ENCODE results near the gene SELE.

Gene SELE

DNA sequence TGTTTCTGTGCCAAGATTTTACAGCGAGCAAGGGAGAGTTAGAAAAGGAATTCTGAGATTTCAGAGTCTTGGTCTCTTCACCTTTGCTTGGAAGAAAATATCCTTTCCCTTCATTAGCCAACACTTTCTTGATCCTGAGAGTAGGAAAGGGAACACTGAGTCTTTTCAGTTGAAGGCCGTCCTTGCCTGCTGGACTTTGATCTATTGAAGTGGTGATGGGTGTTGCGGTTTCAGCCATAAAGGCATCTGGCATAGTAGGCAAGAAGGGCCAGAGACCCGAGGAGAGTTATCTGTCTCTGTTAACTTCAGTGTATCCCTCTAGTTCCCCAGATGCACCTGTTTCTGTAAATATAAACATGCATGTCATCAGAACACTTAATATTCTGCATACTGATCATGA is 9.7 kb downstream of the SELE start:
- in situ Hi-C loops (cut with MboI; ENCODE audit: low sequenced_read_pairs), result no loop called here

DNA sequence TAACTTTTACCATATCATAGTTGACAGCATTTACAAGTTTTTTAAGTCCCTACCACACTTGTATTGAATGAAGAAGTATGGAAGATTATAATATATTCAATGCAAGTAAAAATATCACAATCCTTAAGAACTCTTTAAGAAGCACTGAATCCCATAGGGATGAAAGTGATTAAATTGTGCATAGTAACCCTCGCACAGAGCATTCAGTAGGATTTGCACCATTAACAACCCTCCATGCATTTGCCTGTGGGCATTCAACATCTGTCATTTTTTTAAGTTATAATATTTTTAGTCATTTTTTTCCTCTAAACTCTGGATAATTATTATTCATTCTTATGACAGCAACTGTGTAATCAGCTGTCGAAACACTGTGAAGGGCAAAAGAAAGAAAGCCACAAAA is 10.1 kb downstream of the SELE start:
- in situ Hi-C loops (cut with MboI; ENCODE audit: low sequenced_read_pairs), result no loop called here

DNA sequence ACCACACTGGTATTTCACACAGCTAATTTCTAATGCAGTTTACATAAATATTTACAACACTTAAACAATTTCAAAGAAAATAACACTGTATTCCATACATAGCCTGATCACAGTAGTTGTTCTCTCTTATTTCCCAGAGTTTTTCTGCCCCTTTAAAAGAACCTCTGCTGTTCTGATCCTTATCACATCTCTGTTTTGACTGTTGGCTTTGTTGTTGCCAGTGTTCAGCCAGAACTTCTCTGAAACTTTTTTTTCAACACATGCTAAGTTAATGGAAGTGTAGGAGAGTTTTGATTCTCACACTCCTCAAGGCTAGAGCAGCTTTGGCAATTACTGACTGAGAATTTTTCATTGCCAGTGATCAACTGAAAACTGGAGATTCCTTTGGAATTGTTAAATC is 11.1 kb downstream of the SELE start:
- in situ Hi-C loops (cut with MboI; ENCODE audit: low sequenced_read_pairs), result no loop called here

DNA sequence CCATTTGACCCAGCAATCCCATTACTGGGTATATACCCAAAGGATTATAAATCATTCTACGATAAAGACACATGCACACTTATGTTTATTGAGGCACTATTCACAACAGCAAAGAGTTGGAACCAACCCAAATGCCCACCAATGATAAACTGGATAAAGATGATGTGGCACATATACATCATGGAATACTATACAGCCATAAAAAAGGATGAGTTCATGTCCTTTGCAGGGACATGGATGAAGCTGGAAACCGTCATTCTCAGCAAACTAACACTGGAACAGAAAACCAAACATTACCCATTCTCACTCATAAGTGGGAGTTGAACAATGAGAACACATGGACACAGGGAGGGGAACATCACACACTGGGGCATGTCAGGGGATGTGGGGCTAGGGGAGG is 18.8 kb downstream of the SELE start:
- in situ Hi-C loops (cut with MboI; ENCODE audit: low sequenced_read_pairs), result loop anchor here (10.0 kb wide), 1 partner anchor 120 kb away; no protein-coding TSS in a partner anchor

DNA sequence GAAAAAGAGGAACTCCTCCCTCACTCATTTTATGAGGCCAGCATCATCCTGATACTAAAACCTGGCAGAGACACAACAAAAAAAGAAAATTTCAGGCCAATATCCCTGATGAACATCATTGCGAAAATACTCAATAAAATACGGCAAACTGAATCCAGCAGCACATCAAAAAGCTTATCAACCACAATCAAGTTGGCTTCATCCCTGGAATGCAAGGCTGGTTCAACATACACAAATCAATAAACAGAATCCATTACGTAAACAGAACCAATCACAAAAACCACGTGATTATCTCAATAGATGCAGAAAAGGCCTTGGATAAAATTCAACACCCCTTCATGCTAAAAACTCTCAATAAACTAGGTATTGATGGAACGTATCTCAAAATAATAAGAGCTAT is 20.8 kb downstream of the SELE start:
- in situ Hi-C loops (cut with MboI; ENCODE audit: low sequenced_read_pairs), result loop anchor here (10.0 kb wide), 1 partner anchor 118 kb away; no protein-coding TSS in a partner anchor

DNA sequence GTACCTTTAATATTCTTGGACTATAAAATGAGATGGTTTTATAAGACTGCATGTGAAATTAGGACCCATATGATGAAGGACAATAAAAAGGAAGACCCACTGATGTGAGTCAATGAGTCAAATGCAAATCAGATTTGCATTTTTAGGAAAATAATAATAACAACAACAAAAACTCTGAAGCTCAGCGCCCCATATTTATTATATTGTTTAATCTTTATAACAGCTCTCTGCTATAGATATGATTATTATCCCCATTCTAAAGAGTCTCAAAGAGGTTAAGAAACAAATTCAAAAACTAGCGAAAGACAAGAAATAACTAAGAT is 21.6 kb downstream of the SELE start:
- in situ Hi-C loops (cut with MboI; ENCODE audit: low sequenced_read_pairs), result loop anchor here (10.0 kb wide), 1 partner anchor 117 kb away; no protein-coding TSS in a partner anchor

DNA sequence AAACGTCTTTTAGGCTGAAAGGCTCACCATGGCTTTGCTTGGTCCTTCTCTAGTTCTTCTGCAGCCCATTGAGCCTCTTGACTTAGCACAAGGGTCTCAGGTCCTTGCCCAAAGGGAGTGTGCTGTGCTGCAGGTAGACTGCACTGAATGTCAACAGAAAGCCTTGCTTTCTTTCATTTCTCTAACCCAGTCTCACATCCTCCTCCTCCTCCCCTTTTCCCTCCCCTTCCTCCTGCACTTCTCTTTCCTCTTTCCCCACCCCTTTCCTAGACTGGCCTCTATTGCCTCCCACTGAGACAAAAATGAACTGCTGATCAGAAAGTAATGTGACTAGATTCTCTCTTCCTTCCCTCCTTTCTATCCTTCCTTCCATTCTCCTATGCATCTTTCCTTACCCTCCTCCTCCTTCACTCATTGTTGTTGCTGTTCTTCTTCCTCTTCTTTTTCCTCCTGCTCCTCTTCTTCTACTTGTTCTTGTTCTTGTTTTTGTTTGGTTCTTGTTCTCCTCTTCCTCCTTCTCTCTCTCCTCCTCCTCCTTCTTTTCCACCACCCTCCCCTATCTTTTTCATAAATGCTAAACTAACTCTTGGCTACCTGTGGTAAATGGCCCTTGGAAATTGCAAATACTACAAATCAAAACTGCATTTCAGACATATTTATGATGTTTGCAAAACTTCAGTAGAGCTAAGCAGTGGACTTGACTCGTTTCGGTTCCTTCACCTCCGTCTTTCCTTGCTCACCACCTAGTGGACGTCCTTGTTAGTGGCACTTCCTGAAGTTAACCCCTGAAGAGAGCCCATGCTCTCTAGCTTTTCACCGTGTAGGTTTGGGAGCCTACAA is 22.2 kb downstream of the SELE start, which contains the start of gene SELL:
TSS of gene SELL (minus strand) at position 152 of the 840 bp plus-strand sequence. CDS start at position 30, 122 bp downstream.
- in situ Hi-C loops (cut with MboI; ENCODE audit: low sequenced_read_pairs), result loop anchor here (10.0 kb wide), 1 partner anchor 117 kb away; no protein-coding TSS in a partner anchor

DNA sequence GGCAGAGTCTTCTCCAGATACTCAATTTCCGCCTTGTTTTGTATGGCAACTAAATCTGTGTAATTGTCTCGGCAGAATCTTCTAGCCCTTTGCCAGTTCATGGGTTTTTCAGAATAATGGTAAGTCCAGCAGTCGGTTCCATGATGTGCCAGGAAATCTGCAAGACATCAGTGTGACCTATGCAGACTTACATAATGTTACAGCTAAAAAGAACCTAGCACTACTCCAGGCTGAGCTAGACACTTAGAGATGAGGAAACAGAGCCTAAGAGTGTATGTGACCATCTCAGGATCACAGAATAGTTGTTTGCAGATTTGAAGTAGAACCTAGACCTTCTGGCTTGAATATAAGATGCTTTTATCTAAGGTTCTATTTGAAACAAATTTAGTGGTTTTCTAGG is 25.2 kb downstream of the SELE start:
- in situ Hi-C loops (cut with MboI; ENCODE audit: low sequenced_read_pairs), result no loop called here

DNA sequence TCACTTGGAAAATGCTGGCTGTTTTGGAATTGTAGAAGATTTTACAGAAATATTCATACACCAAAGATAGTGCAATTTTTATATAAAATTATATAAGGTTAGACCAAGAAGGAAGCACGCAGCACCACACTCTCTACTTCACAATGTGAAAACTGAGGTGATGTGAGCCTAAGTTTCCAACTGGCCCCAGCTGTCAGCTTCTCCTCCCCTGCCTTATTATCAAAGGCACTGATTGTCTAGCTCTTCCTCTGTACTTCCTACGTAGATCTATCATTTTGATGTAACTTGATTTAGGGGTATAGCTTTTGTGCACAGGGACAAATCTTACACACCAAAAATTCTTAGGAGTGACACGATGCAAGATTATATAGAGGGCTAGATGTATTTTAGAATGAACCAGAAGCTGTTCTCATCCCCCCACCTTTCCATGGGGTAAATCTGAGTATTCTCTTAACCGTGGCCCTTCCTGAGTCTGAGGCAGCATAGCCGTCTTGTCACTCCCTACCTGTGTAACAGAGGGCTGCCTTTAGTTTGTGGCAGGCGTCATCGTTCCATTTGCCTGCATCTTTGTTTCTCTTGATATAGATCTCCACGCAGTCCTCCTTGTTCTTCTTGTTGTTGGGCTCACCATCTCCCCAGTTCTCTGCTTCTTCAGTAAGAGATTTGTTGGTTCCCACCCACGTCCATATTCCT is 25.8 kb downstream of the SELE start:
- in situ Hi-C loops (cut with MboI; ENCODE audit: low sequenced_read_pairs), result no loop called here

DNA sequence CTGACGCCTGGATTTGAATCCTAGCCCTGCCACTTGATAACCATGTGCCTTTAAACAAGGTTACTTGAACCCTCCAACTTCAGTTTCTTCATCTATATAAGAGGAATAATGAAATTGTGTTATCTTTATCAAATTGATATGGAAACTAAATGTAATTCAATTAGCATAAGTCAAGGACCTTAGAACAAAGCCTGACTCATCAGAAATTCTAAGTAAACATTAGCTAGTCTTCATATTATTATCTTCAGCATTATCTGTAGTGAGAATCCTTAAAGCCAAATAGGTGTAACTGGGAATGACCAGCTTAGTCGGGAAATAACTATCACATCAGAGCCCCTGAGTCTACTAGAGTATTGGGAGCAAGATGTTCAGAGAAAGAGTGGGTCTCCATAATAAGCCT is 29.1 kb downstream of the SELE start:
- in situ Hi-C loops (cut with MboI; ENCODE audit: low sequenced_read_pairs), result no loop called here

DNA sequence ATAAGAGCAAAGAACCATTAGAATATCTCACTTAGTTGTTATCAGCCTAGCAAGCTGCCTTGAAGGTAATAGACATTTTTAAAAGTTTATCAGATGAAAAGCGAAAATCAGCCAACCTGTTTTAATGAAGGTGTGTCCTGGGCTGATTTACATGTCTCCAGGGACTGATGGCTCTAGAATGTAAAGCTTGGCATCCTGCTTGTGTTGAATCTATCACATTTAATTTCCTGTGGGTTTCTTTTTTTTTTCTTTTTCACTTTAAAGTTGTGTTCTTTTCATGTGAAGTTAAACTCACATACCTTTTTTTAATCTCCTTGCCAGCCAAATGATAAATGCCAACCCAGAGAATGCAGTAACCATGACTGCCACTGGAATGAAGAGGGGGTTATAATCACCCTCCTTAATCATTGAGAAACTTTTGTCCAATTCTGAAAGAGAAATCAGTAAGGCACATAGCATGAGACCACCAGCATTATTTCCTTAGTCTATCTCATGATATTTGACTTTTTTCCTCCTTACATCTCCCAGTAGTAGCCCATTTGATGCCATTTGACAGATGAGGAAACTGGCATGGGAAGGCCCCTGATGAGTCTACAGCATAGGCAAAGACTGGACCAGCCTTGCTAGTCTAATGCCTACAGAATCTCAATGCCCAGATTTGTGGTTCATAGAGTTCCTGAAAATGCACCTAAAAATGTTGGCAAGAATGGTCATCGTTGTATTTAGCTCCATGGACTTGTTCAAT is 32.4 kb downstream of the SELE start:
- in situ Hi-C loops (cut with MboI; ENCODE audit: low sequenced_read_pairs), result no loop called here

DNA sequence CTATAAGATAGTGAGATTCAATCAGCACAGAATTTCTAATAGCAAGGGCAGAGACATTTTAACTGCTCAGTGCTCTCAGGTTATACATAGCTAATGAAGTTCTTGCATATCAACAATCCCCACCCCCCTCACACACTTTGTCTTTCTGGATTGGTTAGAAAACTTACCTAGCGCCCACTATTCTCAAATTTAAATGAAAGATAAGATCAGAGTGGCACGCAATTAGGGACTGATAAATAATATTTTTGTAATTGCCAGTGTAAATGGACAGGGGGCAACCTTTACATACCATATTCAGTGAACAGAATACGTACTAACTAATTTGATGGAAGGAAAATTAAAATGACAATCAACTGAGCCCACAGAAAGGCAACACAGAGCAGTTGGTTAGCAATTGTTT is 34.2 kb downstream of the SELE start:
- in situ Hi-C loops (cut with MboI; ENCODE audit: low sequenced_read_pairs), result no loop called here

DNA sequence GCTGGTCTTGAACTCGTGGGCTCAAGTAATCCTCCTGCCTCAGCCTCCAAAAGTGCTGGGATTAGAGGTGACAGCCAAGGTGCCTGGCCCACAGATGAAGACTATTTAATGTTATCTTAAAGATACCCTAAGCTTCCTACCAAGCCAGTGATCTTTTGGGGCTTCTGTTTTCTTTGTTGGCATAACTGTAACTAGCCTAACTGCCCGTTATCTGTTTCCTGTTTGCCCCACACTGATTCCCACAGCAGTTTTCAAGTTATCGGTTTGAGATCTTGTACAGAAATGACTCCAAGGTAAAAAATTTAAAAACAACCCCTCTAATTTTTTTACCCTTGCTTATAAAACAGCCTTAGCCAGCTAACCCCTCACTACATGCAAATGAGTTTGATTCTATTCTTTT is 34.9 kb downstream of the SELE start:
- in situ Hi-C loops (cut with MboI; ENCODE audit: low sequenced_read_pairs), result no loop called here

DNA sequence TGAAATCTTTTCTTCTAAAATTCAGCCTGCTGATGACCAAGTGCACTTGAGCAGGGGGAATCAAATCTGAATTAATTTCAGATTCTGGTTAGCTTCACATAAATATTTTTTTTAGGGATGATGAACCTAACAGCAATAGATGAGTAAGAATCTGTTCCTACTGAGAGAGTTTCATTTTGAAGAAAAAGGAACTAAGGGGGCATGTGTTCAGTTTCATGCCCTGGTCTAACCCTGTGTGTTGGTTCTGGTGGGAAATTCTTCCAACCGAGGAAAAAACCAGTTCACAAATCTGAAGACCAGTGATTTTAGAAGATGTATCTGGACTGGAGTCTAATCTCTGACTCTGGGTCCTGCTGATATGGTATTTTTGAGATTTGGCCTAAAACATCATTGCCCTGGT is 36.1 kb downstream of the SELE start:
- in situ Hi-C loops (cut with MboI; ENCODE audit: low sequenced_read_pairs), result no loop called here

DNA sequence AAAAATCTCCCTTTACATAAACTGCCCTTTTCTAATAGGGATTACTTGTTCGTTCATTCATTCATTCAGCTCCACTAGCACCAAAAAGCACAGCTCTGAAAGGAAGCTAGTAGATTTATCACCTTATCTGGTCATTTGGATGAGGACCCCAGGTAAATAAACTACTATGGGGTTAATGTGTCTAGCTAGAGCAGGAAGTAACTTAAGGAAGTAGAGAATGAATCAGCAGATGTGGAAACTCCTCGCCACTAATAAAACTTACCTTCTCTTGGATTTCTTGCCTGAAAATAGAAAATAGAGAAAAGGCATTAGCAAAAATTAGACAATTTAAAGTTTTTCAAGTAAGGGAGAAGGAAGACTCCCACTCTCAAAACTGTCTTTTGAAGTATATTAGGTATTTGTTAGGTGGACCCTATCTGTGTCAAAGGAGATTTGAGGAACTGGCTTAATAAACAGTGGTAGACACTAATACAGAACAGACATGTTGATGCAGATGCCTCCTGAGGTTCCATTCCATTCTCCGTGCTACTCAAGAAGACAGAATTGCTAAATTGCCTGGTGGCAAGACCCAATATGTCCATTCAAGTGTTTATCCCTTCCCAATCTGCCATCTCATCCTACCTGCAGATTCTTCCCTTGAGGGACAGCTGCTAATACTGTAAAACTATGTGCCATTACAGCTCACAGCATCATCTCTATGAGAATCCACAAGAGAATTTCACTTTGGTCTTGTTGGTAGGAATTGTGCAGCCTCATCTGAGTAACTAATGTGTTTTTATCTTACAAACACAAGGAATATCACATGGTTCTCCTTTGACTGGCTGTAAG is 37.4 kb downstream of the SELE start:
- in situ Hi-C loops (cut with MboI; ENCODE audit: low sequenced_read_pairs), result no loop called here

DNA sequence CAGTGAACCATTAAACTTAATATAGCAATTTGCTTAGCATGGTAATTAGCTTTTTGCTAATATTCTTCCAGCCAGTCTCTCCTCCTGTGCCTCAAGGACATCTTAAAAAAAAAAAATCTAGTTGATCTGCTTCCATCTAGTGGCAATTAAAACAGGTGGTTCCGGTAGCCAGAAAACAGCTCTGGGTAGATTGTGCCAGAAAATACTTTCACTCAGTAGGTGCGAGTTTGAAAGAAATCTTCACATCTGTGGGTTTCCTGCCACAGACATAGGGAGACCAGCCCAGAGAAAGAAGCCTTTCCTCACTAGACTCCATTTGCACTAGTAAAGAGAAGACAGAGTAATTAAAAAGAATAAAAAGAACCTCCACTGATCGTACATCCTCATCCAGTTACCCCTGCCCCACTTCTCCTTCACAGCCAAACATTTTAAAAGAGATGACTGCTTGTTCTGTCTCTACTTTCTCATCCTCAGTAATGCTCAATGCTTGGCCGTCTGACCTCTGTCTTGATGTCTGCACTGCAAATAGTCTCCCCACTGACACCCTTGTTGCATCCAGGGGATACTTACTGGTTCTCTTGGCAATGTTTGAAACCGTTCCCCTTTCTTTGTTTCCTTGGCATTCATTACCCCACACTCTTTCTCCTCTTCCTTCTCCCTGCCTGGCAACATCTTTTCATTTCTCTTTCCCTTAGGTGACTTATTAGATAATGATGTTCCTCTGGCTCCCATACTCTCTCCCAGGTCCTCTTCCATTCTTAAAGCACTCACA is 39.4 kb downstream of the SELE start:
- in situ Hi-C loops (cut with MboI; ENCODE audit: low sequenced_read_pairs), result no loop called here

DNA sequence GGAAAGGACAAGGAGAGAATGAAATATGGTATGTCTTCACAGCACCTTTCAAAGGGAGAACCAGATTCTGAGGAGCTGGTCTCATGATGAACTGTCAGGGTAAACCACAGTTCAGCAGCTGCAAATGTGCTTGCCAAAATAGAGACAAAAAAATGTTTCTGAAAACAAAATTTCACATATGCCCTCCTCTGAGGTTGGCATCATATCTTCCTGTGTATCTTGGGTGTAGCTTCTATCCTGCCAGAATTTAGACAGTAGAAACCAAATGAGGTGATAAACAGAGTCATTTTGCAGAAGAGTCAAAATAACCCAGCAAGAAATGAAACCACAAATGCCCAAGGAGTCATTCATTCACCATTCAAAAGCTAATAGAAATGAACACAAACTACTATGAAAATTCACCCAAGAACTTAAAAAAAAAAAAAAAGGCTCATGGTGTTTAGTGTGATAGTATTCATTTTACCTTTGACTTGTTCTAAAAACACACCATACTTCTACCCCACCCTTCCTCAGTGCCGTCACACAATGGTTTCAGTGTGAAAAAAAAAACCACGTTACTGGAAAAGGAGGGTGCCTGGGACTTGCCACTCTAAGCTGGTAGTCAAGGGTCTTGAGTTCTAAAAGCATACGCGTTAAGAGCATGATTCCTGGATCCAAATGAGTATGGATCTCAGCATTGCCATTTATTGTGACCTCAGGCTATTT is 41.0 kb downstream of the SELE start:
- in situ Hi-C loops (cut with MboI; ENCODE audit: low sequenced_read_pairs), result no loop called here

DNA sequence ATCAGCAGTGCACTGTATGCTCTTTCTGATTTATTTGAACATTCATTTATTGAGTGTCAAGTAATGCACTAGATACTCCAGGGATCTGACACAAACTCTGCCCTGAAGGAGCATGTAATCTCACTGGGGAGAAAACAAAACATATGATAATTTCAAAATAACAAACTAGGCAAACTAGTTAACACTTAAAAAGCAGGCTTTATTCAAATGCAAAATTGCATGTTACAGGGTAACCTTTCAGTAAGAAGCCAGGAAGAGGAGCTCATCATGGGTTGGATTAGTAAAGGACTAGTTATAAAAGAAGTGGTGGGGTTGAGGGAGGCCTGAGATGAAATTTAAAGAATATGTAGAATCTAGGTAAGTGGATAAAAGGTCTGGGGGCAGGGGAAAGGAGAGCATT is 43.4 kb downstream of the SELE start:
- in situ Hi-C loops (cut with MboI; ENCODE audit: low sequenced_read_pairs), result no loop called here

DNA sequence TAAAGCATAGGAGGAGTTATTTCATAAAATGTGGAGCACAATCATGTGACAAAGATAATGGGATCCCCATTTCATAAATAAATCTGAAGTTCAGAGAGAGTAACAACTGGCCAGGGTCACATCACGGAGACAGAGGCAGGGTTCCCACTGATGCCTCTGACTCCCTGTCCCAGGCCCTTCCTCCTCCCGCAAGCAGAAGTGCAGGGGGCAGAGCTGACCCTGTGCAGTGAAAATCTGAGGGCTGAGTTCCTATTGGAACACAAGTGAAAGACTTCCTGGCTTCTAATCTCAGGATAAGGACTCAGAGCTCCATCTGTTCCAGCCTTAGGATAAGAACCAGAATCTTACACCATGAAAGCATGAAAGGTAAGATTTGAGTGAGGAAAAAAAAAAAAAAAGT is 44.5 kb downstream of the SELE start:
- in situ Hi-C loops (cut with MboI; ENCODE audit: low sequenced_read_pairs), result no loop called here

Data from HL-60/S4 treated with phorbol 12-myristate 13-acetate at 8.2 ng/mL for 4 days and 3 days (cell line).